HG03342 (cell line): ENCODE measurements around the gene CHRNA3.

Experiments used
- ATAC-seq: cut with Tn5 transposase; IDR thresholded peaks from one replicate; pipeline ENCODE4 v1.9.1; 2021; ENCODE audit warnings: mild to moderate bottlenecking, moderate library complexity; ENCODE audit not compliant: unreplicated experiment

Gene CHRNA3

DNA sequence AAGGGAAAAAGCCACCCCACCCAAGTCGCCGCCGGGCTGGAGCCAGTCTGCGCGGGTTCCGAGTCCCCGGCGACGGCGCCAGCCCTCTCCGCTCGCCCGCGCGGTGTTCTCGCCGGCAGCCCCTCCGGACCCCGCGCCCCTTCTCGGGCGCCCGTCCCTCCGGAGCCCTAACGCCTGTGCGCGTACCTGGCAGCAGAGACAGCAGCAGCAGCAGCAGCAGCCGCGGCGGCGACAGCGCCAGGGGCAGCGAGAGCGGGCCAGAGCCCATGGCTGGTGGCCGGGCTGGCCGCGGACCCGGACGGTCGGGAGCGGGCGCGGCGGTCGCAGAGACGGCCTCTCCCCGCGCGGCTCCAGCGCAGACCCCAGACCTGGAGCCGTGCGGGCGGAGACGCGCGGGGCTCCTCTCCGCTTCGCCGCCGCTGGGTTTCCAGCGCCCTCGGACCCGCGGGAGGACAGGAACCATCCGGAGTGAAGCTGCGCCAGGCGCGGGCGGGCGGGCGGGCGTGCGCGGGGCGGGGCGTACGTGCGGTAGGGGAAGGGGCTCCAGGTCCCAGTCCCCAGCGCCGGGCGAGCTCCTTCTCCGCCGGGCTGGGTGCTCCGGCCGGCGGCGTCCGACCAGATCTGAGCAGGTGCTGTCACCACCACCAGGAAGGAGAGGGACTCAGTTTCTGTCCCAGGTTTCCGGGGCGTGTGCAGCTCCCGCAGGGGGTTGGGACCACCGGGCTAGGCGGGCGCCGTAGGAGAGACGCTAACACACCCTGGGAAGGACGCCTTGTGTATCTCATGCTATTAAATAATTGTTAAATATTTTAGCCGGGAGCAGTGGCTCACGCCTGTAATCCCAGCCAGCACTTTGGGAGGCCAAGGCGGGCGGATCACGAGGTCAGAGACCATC lies at the start of gene CHRNA3:
Gene CHRNA3 (minus strand): TSS at position 470 of the 895 bp plus-strand sequence. CDS start 202 bp downstream, at position 268.
- no peak for ATAC-seq

DNA sequence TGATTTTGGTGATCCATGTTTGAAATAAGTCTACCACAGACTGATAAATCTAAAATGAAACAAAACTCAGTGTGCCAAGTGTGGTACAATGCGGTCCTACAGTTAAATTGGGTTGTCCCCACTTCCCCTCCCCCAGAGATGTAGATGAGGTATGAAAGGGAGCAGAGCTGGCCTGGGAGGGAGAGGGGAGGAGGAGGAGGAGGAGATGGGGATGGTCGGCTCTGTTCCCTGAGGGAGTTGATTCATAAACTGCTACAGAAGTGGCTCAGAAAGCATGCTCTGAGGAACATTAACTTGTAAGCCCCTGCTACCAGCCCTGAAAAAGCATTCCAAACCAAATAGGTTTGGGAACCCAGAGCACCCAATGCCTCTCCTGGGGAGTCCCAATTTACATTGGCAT lies 48.2 kb upstream of the CHRNA3 start:
- ATAC-seq, result no peak

DNA sequence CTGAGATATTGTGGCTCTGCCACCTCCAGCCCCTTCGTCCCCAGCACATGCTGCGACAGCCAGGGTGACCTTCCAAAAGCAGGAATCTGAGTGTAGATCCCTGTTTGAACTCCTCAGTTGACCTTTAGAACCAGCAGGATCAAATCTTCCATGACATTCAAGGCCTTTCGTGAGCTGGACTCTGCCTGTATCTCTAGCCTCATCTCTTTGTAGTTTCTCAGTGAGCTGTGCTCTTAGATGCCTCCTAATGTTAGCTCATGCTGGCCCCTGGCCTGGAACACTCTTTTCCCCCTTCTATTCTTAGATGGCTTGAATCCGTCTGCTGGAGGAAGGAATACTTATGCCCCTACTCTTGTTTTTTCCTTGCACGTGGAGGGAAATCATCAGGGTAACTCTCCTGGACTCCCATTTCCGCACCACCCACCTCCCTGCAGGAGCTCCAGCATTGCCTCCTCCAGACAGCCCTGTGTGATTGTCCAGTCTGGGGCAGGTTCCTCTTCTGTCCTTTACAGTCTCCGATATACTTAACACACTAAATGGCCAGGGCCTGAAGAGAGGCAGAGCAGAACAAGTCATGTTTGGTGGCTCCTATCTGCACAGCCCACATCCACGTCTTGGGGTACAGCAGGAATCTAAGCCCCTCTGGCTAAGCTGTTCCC lies 46.9 kb upstream of the CHRNA3 start:
- ATAC-seq, result no peak

DNA sequence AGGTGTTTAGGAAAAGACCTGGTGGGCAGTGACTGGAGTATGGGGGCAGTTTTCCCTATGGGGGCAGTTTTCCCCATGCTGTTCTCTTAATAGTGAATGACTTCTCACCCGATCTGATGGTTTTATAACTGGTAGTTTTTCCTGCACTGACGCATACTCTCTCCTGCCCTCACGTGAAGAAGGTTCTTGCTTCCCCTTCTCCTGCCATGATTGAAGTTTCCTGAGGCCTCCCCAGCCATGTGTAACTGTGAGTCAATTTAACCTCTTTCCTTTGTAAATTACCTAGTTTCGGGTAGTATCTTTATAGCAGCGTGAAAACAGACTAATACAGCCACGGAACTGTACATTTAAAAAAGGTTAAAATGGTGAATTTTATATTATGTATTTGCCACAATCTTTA lies 45.2 kb upstream of the CHRNA3 start:
- ATAC-seq, result no peak

DNA sequence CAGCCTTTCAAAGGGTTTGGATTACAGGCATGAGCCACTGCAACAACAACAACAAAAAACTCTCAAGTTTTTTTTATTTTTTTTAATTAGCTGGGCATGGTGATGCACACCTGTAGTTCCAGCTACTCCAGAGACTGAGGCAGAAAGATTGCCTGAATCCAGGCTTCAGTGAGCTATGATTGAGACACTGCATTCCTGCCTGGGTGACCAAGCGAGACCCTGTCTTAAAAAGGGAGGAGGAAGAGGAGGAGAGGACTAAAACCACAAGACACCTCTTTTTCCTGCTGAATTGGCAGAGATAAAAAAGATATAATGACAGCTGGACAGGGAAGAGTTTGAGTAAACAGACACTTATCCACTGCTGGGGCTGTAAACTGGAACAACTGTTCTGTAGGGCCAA lies 42.9 kb upstream of the CHRNA3 start:
- no peak for ATAC-seq

DNA sequence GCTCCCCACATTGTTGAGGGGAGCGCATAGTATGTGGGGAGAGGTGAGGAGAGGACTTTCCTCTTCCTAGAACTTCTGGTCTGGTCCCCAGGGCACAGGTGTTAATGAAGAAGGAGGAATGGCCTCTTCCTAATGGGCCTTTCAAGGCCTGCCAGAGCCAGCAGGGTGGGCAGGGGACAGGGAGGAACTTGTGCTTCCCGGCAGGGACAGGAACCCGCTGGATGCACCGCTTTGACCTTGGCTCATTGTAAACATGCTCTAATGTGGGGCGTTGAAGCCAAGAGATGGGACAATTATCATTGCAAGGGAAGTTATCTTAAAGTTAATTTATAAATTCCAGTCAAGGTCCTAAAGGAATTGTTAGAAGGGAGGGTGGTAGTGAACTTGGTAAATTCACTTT lies 41.2 kb upstream of the CHRNA3 start:
- no peak for ATAC-seq

DNA sequence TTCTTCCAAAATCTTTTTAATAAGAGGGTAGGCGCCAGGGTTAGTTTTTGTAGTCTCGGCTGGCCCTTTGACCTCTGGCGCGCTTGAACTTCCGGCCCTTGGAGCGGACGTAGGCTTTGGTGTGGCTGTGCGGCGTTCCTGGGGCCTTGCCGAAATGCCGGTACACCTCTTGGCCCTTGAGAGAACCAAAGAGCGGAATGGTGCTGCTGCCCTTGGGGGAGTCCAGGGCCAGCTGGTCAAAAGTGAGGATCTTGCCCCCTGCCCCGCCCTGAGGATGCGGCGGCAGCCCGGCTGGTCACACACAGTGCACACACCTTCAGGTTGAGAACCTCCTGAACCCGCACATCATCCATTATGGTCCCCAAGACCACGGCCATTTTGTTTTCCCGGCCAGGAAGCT lies 40.2 kb upstream of the CHRNA3 start:
- ATAC-seq, result no peak

DNA sequence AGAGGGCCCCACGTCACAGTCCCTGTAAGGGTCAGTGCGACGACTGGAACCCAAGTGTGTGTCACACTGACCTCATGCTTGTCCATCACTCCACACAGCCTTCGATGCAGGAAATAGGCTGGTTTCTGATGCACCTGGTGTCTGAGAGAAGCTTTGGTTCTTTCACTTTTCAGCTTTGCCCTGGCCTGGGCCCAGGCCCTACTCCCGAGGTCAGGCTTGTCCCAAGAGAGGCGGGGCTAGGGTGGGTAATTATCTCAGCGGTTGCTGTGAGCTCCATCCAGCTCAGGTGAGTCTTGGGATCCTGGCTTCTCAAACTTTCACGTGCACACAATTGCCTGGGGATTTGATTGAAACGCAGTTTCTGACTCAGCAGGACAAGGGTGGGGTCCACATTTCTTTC lies 39.8 kb upstream of the CHRNA3 start:
- ATAC-seq, result no peak

DNA sequence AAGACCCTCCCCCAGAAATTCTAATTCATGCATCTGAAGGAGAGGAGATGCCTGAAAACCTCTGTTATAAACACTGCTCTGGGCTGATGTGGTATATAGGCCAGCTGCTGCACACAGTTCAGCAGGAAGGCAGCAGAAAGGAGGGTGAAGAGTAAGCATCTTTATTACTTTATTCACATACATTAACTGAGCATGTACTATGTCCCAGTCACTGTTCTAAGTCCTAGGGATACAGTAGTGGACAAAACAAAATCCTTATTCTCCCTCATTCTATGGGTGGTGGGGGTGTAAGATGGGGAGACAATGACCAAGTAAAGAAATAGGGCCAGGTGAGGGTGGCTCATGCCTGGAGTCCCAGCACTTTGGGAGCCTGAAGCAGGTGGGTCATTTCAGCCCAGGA lies 38.0 kb upstream of the CHRNA3 start:
- ATAC-seq, result no peak

DNA sequence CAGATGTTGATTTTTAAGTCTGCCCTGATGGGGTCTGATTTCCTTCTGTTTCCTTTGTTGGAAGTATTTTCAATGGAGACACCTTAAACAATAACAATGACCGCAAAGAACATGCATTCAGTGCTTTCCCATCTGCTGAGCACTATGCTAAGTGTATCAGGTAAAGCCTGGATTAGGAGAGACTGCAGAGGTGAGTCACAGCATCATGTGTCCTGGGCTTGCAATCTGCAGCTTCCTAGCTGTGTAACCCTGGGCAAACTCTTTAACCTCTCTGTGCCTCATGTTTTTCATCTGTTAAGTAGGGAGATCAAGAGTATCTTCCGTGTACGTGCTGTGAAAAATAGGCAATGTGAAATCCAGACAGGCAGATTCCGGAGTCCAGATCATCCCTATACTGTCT lies 33.5 kb upstream of the CHRNA3 start:
- ATAC-seq, result no peak

DNA sequence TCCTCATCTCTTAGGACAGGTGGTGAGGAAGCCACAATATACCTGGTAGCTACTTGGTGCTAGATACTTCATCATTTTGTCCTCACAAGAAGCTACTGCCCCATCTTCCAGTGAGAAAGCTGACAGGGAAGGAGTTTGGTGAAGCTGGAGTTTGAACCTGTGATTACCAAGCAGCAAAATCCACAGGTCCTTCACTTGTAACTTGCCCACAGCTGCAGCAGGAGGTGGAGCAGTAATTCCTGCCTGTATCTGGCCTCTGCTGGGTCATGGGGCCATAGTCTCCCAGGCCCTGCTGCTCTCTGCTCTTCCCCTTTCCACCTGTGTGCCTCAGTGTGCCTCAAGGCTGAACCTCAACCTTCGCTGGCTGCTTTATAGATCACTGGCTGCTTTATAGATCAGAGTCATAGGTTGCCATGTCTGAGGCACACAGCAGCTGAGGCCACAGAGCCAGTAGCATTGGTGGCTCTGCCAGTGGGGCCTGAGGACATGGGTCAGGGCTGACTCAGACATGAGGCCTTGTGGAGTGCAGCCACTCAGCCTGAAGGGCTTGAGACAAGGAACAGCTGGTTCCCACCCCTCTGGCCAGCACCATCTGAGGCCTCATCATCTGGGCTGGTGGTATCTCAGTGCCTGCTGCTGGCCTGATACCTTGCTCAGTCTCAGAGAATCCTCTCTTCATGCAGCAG lies 31.3 kb upstream of the CHRNA3 start:
- ATAC-seq, result no peak

DNA sequence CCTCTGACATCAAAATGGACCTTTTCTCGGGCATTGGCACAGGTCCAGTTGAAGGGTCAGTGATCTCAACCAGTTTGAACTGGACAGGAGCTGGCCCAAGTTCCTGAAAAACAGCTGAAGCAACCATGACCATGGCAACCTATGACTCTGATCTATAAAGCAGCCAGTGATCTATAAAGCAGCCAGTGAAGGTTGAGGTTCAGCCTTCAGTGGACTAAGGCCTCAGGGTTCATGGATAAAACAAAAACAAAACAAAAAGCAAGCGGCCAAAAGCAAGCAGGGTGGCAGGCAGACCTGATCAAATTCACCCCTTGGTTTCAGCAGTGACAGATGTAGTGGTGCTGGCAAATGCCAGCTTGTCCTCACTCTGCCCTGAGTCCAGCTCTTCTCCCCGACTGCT lies 30.2 kb upstream of the CHRNA3 start:
- no peak for ATAC-seq

DNA sequence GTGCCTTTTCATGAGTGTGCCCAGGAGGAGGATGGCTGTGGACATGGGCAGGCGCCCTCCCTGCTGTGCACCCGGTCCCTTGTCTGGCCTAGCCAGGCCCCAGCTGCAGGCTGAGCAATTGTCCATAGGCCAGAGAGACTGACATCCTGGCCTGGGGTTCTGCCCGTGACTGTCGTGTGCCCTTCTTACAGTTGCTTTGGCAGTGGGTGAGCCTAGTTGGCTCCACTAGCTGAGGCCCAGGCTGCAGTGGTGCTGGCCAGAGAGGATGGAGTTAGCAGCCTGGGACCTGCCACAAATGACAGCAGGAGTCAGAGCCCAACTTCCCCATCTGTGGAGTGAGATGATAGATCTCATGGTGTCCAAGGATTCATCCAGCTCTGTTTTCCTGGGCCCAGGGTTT lies 29.2 kb upstream of the CHRNA3 start:
- no peak for ATAC-seq

DNA sequence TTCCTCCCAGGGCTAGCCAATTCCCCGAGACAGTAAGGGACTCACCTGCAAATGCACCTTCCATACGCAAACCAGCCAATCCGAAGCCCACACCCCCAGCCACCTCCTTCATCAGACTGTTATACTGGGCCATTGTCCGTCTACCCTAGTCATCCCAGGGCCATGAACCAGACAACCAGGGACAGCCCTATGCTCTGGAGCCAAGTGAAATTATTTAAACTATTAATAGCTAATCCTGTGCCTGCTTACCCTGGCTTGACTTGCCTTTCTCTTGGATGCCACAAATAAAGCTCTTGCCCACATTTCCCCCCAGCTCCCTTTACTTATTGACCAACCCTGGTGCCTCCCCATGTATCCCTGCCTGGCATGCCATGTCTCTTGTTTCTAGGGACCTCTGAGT lies 24.2 kb upstream of the CHRNA3 start:
- no peak for ATAC-seq

DNA sequence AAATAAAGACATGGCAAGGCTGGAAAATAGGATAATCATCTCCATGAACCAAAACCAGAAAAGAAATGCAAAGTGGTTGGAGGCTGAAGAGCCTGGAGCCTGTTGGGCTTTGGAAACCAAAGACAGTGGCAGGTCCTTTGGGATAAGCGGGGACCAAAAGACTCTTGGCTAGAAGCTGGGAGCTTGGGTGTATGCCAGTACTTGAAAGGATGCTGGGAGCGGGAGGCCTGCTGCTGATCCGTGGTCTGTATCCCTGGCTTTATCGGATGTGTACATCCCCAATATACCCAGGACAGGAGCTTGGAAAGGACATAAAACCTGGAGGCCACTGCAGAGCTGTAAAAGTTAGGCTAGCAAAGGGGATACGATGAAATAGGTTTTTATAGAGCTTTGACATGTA lies 21.5 kb upstream of the CHRNA3 start:
- ATAC-seq, result no peak

DNA sequence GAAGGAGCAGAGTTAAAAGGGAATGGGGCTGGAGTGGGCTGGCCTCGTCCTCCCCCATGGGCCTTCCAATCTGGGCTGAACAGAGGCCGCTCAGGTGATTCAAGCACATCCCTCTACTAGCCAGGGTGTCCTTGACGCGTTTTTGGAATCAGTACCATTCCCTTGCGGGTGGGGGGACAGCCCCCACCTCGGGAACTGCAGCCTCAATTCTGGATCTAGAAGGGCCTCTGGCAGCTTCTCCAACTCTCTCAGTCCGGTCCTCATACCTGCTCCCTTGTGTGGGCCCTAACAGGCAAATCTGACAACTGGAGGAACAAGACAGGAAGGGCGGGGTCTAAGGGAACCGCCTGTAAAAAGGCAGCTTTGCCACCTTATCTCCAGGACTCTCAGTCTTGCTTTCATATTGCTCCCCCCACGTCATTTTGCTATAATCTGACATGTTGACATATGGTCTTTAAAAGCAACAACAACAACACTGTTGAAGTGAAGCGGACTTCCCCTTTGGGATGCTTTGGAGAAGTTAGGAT lies 21.0 kb upstream of the CHRNA3 start:
- no peak for ATAC-seq

DNA sequence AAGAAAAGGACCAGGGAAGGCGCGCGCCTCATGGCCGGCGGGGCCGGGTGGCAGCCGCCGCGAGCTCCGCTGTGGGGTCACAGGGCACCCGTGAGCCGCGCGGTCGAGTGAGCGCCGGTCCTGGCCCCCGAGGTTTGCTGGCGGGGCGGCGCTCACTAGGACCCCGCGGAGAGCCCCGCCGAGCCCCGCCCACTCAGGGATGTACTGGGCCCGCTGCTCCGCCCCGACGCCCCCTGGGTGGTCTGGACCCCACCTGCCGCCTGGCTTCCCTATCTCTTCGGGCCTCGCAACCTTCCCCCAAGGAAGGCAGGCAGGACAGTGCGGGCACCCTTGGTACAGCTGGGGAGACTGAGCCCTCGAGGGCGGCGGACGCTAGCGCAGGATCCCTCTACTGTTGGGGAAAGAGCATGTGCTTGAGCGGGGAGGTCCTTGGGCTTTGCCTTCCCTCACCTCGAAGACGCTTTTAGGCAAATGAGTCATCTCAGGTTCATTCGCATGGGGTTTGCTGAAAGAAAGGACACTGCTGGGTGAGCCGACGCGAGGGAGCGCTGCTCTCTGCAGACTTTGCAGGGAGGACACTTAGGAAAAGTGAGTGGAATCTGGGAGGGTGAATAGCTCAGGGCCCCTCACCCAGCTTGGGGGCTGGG lies 20.4 kb upstream of the CHRNA3 start, which contains the start of gene CHRNB4:
Gene CHRNB4 (minus strand): TSS at position 109 of the 647 bp plus-strand sequence. CDS start 77 bp downstream, at position 32.
- ATAC-seq, result no peak

DNA sequence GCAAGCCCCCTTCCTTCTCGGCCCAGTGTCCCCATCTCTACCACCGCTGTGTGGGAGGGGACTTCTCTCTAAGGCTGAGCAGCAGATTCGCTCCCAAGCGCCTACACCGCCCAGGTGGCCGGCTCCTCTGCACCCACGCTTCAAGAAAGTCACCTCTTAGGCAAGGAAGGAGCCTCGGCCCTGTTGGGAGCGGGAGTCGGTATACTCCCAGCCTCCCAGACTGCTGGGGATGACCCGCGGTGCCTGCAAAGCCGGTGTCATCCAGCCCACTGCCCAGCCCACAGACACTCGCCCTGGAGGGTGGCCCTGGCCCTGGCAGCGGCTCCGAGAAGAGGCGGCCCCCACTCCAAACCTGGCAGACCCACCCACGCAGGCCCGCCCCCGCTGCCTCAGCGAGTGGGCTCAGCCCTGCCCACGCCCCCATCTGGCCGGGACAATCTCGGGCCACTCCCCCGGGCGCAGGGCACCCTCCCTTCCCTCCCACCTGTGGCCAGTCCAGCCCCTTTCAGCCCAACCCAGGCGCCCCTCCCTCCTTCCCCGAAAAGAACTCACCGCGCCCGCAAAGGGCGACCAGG lies 19.8 kb upstream of the CHRNA3 start:
- ATAC-seq, result no peak

DNA sequence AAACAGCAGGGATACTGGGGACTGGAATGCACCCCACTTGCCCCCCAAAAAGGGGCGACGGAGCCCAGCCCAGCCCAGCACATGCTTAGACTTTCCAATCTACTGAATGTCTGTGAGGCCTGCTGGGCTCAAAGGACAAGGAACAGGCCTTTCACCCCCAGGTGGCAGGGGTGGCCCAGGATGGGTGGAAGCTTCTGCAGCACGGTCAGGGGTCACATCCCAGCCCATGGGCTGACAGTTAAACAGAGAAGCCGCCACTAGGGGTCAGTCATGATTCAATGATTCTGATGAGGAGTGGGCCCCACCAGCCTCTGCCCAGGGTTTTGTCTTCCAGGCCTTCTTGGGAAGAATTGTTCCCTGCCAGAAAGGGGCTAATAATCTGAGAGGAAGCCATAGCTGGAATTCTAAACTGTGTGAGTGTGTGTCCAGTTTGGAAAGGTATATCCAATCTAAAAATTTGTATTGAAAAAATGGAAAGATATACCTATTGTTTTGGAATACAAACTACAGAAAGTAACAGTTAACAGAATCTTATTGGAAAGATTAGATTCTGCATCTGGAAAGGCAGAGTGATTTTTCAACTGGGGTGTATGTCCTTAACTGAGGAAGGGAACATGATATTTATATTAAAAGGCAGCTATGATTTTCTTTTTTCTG lies 18.0 kb upstream of the CHRNA3 start:
- no peak for ATAC-seq

DNA sequence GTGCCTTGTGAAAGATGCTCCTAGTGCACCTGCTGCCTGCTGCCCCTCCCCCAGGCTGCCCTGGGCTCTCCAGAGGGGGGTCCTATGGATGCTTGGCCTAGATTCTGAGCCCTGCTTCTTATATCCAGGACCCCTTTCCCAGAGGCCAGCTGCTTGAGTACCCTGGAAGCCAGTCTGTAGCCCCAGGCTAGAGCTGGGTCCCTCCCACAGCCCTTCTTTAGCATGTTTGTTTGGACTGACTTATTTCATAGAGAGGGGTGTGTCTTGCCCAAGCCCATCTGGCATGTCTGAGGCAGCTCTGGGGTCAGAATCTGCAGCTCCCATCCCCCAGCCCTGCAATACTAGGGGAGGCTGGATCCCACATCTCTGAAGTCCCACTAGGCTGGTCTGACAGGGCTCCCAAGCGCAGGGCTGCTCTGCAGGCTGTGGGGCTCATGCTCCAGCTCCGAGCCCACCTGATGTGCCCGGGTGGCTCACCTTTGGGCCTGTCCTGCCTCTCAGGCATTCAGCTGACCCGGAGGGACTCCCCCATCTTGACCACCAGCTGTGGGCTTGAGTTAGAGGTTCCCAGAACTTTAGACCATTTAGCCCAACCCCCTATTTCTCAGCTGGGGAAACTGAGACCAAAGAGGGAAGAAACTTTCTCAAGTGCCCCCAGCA lies 17.1 kb upstream of the CHRNA3 start:
- ATAC-seq, result no peak
